GM18867 (cell line): ENCODE data around the gene LYPD1.

ENCODE experiments used
- ATAC-seq: cut with Tn5 transposase; IDR thresholded peaks from one replicate; pipeline ENCODE4 v1.9.1; 2021; ENCODE audit warnings: mild to moderate bottlenecking, moderate library complexity; ENCODE audit not compliant: unreplicated experiment

LYPD1 gene

DNA sequence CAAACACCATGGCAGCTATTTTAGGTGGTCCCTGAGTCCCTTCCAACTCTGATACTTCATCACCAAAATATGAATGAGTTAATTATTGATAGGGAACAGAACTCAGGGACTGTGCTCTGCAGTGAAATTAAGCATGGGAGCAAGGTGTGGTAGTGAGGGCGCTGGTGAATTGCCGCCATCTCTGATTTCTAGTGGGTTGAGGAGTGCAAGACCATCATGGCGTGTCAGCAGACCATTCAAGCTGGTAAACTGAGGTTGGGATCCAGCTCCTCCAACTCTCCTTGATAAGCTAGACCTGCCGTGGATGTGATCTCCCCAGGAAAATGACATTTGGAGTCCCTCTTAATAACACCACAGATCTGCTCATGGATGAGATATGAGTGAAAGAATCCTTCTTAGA lies 70.4 kb downstream of the LYPD1 start:
- ATAC-seq = no peak

DNA sequence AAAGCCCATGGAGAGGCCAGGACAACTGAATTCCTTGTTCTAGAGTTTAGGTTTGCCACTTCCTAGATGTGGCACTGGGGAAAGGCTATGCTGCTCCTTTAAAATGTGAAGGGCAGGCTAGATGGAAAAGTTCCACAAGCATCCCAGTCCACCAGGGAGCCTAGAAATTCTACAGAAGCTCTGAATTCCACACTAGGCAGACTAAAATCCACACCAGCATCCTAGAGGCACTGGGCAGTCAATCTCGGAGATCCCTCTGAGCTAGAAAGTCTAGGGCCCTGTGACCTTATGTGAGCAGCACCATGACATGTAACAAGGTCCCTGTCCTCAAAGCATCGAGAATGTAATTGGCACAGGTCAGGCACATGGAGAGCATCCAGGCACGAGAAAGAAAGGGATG lies 71.5 kb downstream of the LYPD1 start:
- no peak for ATAC-seq

DNA sequence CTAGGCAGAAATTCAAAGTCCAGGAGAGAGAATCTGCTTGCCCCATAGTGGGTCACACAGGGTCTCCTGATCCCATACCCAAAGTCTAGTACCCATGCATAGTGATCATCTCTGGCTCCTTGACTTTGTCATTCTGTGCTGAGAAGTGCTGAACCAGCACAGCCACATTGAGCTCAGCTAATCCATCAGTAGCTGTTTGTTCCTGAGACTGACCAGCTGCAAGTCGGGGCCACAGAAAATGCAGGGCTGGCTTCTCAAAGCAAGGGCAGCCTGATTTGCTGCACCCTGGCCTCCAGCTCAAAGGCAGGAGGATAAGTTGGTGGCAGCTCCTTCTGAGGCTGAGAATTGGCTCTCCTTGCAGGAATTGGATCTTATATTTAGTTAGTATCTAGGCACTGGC lies 72.2 kb downstream of the LYPD1 start:
- ATAC-seq = no peak

DNA sequence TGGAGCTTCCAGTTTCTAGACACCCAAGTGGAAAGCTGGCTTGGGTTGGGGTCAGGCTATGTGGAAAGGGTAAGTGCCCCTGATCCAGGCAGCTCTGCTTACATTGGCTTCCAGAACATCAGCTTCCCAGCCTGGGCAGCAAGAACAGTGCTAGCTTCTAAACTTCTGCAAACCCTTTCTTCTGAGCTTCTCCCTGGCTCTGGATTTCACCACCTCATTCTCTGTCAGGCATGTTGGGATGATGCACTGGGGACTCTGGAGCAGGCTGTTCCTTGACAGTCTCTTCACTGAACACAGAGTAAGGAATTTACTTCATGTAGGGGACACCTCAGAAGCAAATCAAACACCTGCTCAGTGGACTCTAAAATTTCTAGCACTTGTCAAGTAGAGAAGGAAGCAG lies 72.8 kb downstream of the LYPD1 start:
- ATAC-seq = no peak

DNA sequence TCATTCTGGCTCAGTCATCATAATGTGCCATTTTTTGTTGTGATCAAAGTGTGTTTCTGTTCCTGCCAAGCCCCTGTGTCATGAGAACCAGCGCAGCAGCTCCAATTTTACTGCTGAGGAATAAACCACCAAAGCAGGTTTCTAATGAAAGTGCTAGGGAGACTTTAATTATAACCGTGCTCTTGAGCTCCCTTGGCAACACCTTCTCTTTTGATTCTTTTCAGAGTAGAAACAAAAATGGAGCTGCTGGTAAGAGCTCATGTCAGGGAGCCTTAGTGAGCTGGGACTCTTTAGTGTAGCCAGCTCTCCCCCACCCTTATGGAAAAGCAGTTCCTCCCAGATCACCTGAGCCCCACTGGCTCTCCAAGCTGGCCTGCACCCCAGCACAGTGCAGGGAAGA lies 74.3 kb downstream of the LYPD1 start:
- ATAC-seq = no peak

DNA sequence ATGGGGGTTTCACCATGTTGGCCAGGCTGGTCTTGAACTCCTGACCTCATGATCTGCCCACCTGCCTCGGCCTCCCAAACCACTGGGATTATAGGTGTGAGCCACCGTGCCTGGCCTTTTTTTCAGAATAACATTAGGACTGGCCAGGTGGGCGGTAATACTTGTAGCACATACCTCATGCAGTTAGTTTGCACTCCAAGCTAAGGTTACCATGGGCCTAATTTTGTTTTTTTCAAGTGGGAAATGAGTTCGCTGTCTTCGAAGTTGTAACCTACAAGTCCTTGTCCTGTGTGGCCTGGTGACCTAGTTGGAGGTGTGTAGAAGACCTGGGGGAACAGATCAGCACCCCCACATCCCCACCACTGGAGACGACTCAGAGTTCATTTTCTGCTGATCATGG lies 74.8 kb downstream of the LYPD1 start:
- ATAC-seq = no peak
